Stomach smooth muscle (tissue), 2 donors: ENCODE results near the gene EYS.

Source experiments
- H3K27ac ChIP-seq: one replicate; pipeline ENCODE4 v1.7.0; 2013; ENCODE audit warnings: mild to moderate bottlenecking, low read length, inconsistent platforms
- H3K27me3 ChIP-seq, 2 donors: one replicate each; pipeline ENCODE4 v1.7.0; 2013; ENCODE audit warnings: low read length in 2 of 2; ENCODE audit not compliant: insufficient read depth in 2 of 2, control insufficient read depth in 1 of 2
- H3K36me3 ChIP-seq, 2 donors: one replicate each; pipeline ENCODE4 v1.7.0; 2013; ENCODE audit warnings: low read length in 2 of 2; ENCODE audit not compliant: control insufficient read depth in 2 of 2, insufficient read depth in 2 of 2
- H3K4me1 ChIP-seq: one replicate; pipeline ENCODE4 v1.7.0; 2013; ENCODE audit warnings: low read length; ENCODE audit not compliant: control insufficient read depth, insufficient read depth
- H3K4me3 ChIP-seq, 2 donors: one replicate each; pipeline ENCODE4 v1.7.0; 2013; ENCODE audit warnings: low read length in 2 of 2
- H3K9ac ChIP-seq, 2 donors: one replicate each; pipeline ENCODE4 v1.7.0; 2013; ENCODE audit warnings: low read length in 2 of 2, mild to moderate bottlenecking in 1 of 2
- H3K9me3 ChIP-seq, 2 donors: one replicate each; pipeline ENCODE4 v1.7.0; 2013; ENCODE audit warnings: low read length in 2 of 2; ENCODE audit not compliant: control insufficient read depth in 2 of 2
- donor health status: healthy.
- donor health status: Pancreatic carcinoma.

EYS gene

DNA sequence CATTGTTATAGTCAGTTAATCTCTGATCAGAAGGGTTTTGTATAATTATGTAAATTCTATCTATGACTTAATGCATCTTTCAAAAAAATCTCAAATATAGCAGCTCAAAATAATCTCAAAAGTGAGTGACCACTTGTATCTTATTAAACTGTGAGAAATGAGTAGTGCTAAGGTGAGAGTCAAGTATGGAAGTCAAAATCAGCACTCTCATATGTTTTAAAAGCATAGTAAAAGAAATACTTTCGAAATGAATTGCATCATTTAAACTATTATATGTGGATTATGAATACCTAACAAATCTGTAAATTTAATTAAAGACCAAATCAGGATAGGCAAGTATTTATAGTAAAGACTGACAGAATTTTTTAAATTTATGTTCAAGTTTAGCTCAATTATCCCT, 1425.9 kb downstream of the EYS start:
- H3K4me3 ChIP-seq: no peak overlapping the region
- H3K9ac ChIP-seq: no peak overlapping the region
- no peaks in the 10 kb centered on the region for H3K4me1 ChIP-seq
- H3K27me3 ChIP-seq: no peaks in the 10 kb centered on the region
- H3K9me3 ChIP-seq: no peaks in the 10 kb centered on the region
- no peaks in the 10 kb centered on the region for H3K36me3 ChIP-seq
- no peak overlapping the region for H3K27ac ChIP-seq

DNA sequence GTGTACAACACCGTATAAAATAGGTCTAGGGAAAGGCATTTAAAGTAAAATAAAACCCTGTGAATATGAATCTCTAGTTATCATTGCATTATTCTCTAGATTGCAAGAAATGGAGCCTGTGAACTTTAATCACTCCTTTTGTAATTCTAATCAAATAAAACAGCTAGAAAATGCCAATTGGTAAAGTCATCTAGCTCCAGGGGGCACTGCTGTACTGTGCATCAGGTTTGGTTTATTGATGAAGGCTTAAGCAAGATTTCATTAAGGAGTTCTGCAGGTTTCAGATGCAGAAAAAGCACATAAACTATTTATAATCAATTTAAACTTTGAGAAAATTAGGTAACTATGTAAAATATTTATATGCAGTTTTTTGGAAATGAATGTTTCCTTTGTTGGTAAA, 1426.5 kb downstream of the EYS start:
- Histone ChIP-seq H3K9me3 (no peaks in the 10 kb centered on the region), H3K27me3 (no peaks in the 10 kb centered on the region), H3K27ac (no peak overlapping the region), H3K9ac (no peak overlapping the region), H3K4me1 (no peaks in the 10 kb centered on the region), H3K4me3 (no peak overlapping the region), H3K36me3 (no peaks in the 10 kb centered on the region)

GRCh38 chr6:64270083-64270482, 1436.9 kb downstream of the EYS start:
- no peak overlapping the region for H3K27ac ChIP-seq
- no peaks in the 10 kb centered on the region for H3K36me3 ChIP-seq
- no peaks in the 10 kb centered on the region for H3K4me1 ChIP-seq
- H3K27me3 ChIP-seq: no peaks in the 10 kb centered on the region
- no peaks in the 10 kb centered on the region for H3K9me3 ChIP-seq
- H3K4me3 ChIP-seq: no peak overlapping the region
- no peak overlapping the region for H3K9ac ChIP-seq

DNA sequence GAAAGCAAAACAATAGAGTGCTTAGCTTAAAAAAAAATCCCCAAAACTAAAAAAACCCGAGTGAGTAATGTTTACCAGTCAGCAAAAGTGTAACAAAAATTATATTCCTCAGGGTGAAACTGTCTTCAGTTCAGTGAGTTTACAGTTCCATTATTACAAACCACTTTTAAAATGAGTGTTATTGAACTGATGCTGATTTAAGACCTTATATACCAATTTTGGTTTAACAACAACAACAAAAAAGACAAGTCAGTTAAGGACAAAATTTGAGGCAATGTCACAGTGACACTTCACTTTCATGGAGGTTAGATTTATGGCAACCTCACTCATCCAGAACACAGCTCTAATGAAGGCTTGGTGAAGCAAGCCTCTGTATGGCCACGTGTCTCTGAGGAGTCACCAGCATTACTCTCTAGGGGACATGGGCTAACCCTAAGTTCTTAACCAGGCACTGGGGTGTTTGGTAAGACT, 1440.6 kb downstream of the EYS start:
- Histone ChIP-seq H3K36me3 (no peaks in the 10 kb centered on the region), H3K27me3 (no peaks in the 10 kb centered on the region), H3K9me3 (no peaks in the 10 kb centered on the region), H3K4me1 (no peaks in the 10 kb centered on the region), H3K27ac (no peak overlapping the region), H3K9ac (no peak overlapping the region), H3K4me3 (no peak overlapping the region)

DNA sequence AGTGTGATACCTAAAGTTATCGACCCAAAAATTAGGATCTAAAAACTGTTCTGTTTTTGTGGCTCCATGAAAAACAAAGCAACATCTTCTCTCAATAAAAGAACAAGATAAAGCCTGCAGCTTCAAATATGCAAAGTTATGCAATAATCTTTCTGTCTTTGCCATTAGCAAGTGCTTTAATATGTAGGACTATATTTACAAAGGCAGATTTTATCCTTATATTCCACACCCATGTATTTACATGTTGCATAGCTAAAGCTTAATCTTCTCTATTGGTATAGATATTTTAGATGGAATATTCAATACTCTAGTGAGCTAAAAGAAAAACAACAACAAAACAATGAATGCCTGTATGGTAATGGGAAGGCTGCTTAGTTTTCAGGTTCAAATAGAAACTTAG, 1443.2 kb downstream of the EYS start:
- Histone ChIP-seq H3K4me3 (no peak overlapping the region), H3K9me3 (no peaks in the 10 kb centered on the region), H3K27me3 (no peaks in the 10 kb centered on the region), H3K27ac (no peak overlapping the region), H3K36me3 (no peaks in the 10 kb centered on the region), H3K9ac (no peak overlapping the region), H3K4me1 (no peaks in the 10 kb centered on the region)

- H3K9me3 ChIP-seq: no peaks in the 10 kb centered on the region
- no peaks in the 10 kb centered on the region for H3K4me1 ChIP-seq
- H3K4me3 ChIP-seq: no peak overlapping the region
- H3K36me3 ChIP-seq: no peaks in the 10 kb centered on the region
- no peaks in the 10 kb centered on the region for H3K27me3 ChIP-seq
- no peak overlapping the region for H3K27ac ChIP-seq
- H3K9ac ChIP-seq: no peak overlapping the region
Observed at GRCh38 chr6:64259372-64259771, 1447.7 kb downstream of the EYS start.

GRCh38 chr6:64258752-64259151, 1448.3 kb downstream of the EYS start:
- H3K4me3 ChIP-seq: no peak overlapping the region
- H3K9me3 ChIP-seq: no peaks in the 10 kb centered on the region
- no peaks in the 10 kb centered on the region for H3K4me1 ChIP-seq
- no peak overlapping the region for H3K27ac ChIP-seq
- H3K9ac ChIP-seq: no peak overlapping the region
- H3K27me3 ChIP-seq: no peaks in the 10 kb centered on the region
- H3K36me3 ChIP-seq: no peaks in the 10 kb centered on the region

DNA sequence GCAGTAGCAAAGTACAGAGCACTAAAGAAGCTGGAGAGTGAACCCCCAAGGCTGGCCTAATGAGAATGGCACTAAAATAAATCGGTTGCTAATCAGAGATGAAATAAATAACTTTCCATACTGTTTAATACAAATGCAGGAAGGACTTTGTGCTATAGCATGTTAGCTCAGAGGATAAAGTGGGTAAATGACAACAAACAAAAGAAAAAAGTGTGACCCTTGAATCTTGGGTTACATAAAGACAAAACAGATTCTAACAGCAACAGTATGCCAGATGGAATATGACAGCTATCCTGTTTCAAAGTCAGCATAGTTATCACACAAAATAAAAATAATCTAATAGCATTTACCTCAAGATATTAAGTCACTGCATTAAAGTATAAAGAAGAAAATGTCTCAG, 1448.7 kb downstream of the EYS start:
- Histone ChIP-seq H3K27ac (no peak overlapping the region), H3K9ac (no peak overlapping the region), H3K4me1 (no peaks in the 10 kb centered on the region), H3K27me3 (no peaks in the 10 kb centered on the region), H3K4me3 (no peak overlapping the region), H3K36me3 (no peaks in the 10 kb centered on the region), H3K9me3 (no peaks in the 10 kb centered on the region)

- H3K27ac ChIP-seq: no peak overlapping the region
- H3K36me3 ChIP-seq: no peaks in the 10 kb centered on the region
- H3K27me3 ChIP-seq: no peaks in the 10 kb centered on the region
- no peak overlapping the region for H3K4me3 ChIP-seq
- no peaks in the 10 kb centered on the region for H3K9me3 ChIP-seq
- no peak overlapping the region for H3K9ac ChIP-seq
- H3K4me1 ChIP-seq: no peaks in the 10 kb centered on the region
Observed at GRCh38 chr6:64257586-64257985, 1449.4 kb downstream of the EYS start.

GRCh38 chr6:64256483-64256882, 1450.5 kb downstream of the EYS start:
- no peaks in the 10 kb centered on the region for H3K4me1 ChIP-seq
- H3K36me3 ChIP-seq: no peaks in the 10 kb centered on the region
- H3K9ac ChIP-seq: no peak overlapping the region
- H3K4me3 ChIP-seq: no peak overlapping the region
- H3K9me3 ChIP-seq: no peaks in the 10 kb centered on the region
- H3K27ac ChIP-seq: no peak overlapping the region
- no peaks in the 10 kb centered on the region for H3K27me3 ChIP-seq

GRCh38 chr6:64255000-64255399, 1452.0 kb downstream of the EYS start:
- no peaks in the 10 kb centered on the region for H3K4me1 ChIP-seq
- H3K4me3 ChIP-seq: no peak overlapping the region
- no peak overlapping the region for H3K27ac ChIP-seq
- no peaks in the 10 kb centered on the region for H3K27me3 ChIP-seq
- no peaks in the 10 kb centered on the region for H3K36me3 ChIP-seq
- no peaks in the 10 kb centered on the region for H3K9me3 ChIP-seq
- H3K9ac ChIP-seq: no peak overlapping the region
